Keratinocyte (primary cell): ENCODE results near the gene ZBTB7A.

Source experiments
- CTCF ChIP-seq, 3 experiments: IDR thresholded peaks in 1 of 3; conservative IDR thresholded peaks in 1 of 3; optimal IDR thresholded peaks in 1 of 3; 2 replicates in 2 of 3; 3 replicates in 1 of 3; pipeline versions ENCODE3 to v1.5.1; 2011; ENCODE audit warnings: low read length in 3 of 3, mild to moderate bottlenecking in 3 of 3, moderate library complexity in 2 of 3, control low read depth in 1 of 3, inconsistent platforms in 1 of 3; ENCODE audit not compliant: insufficient read depth in 2 of 3; ENCODE audit errors: extremely low read depth in 1 of 3
- EZH2 ChIP-seq: IDR thresholded peaks from one replicate; pipeline ENCODE4 v1.6.1; 2012; ENCODE audit warnings: inconsistent platforms, mild to moderate bottlenecking, low read length, moderate library complexity

- TF ChIP-seq CTCF (optimal IDR thresholded peaks at IDR 0.05 in 1 of 3, IDR thresholded peaks at IDR 0.05 in 1 of 3, conservative IDR thresholded peaks at IDR 0.05 in 1 of 3; ENCODE audit: extremely low read depth in 1 of 3, insufficient read depth in 2 of 3, low read length in 3 of 3) (no peak), EZH2 (no peak)
These were observed 22.3 kb upstream of the ZBTB7A start for GRCh38 chr19:4088975-4089374.
